GM19324 (cell line): ENCODE data around the gene FHAD1.
"Not testable (repeated sequence)": the region's sequence is repeated elsewhere in the genome, so short reads cannot be mapped to it uniquely, and the experiment has no call there.

Source experiments
- ATAC-seq: cut with Tn5 transposase; IDR thresholded peaks from one replicate; pipeline ENCODE4 v1.9.1; 2021; ENCODE audit warnings: mild to moderate bottlenecking, moderate library complexity; ENCODE audit not compliant: unreplicated experiment, low FRiP score

FHAD1 gene

DNA sequence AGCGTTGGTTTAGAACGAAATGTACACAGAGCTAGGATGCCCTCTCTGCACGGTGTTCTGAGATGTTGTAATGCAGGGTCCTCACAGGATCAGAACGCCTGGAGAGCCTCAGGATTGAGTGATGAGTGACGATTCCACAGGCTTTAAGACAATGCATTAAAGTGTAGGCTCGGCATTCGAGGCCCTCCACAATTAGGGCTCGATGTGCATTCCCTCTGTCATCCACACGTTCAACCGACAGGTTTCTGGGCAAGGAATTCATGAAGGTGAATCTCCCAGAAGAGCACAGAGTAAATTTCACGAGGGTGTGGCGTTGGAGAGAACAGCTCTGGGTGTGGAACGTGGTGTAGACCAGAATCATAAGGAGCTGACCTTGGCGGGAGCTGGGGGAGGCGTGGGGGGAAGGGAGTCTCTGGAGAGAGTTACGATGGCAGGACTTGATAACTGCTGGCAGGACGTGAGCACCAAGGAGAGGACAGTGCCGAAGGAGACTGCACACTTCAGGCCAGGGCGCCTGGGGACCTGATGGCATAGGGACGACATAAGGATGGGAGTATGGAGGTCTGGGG is 111.6 kb downstream of the FHAD1 start:
- no peak for ATAC-seq

DNA sequence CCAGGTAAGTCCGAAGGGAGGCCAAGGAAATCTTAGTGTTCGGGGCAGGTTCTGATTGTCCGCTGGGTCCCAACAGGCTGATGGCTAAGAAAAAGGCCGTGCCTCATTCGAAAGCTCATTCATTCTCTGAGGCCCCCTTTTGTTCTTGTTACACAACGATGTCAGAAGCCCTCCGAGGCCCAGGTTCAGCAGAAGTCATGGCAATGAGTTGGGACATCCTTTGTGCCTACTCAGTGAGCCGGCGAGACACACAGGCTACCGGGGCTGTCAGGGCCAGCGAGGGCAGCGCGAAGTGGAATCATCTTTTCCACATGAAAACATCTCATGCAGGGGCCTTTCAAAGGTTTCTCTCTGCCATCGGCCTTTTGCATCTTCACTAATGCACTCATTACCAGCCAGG is 113.7 kb downstream of the FHAD1 start:
- no peak for ATAC-seq

DNA sequence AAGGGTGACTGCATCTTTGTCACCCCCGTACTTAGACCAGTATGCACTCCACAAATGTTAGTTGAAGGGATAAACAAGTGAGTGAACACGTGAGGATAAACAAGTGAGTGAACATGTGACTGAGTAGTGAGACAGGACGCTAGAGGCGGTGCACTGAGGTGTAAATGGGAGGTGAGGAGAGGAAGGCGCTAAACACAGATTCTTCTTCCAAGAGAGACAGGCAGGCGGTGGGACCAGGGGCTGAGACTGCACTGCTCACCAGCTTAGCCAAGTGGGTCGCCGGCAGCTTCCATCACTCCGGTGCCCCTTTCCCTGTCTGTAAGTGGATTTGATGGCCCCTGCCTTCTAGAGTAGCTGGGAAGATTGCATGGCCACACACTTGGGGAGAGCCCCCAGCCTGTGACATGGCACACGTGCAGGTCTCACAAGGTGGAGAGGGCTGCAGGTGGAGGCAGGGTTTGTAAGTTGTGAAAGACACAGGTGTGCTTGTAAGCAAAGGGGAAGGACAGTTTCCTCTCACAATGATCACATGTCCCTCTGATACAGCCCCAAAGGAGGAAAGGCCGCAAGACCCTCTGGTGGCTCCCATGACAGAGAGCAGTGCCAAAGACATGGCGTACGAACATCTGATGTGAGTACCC is 115.2 kb downstream of the FHAD1 start:
- ATAC-seq = no peak

DNA sequence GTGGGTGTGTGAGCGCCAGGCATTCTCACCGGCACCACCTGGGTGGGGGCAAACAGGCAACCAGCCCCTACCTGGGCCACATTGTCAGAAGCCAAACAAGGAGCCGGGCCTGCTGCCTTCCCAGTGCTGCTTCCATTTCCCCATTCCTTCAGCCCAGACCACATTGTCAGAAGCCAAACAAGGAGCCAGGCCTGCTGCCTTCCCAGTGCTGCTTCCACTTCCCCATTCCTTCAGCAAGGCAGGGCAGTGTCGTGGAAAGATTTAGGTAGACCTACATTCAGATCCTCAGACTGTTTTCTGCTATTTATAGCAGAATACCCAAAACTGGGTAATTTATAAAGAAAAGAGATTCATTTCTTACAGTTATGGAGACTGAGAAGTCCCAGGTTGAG is 115.7 kb downstream of the FHAD1 start:
- ATAC-seq = no peak

DNA sequence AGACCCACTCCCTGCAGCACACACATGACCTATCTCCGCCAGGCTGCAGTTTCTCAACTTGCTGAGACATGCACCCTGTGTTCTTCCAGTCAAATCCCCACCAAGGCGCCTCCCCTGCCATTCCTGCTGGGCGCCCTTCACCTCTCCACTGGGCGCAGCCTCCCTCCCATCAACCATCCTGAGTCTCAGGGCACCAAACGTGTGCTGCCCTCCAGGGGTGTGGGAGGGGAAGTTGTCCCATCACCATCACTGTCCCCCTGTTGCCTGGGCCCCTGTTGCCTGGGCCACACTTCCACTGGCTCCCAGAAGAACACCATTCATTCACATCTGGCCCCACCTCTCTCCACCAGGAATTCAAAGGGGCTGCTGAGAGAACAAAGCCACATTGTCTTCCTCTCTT is 117.7 kb downstream of the FHAD1 start:
- no peak for ATAC-seq

DNA sequence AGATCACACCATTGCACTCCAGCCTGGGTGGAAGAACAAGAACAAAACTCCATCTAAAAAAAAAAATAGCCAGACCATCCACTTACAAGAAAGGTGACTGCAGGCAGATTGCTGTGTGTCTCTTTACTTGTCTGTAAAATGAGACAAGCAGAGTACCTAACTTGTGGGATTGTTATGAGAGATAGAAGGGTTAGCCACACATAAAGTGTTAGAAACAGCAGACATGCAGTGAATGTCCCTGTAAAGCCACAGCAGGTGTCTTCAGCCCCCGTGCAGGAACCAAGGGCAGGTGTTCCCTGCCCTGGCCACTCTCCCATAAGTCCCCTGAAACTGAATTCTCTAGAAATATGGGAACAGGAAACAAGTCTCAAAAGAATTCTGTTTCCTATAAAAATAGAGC is 121.9 kb downstream of the FHAD1 start:
- ATAC-seq = no peak

DNA sequence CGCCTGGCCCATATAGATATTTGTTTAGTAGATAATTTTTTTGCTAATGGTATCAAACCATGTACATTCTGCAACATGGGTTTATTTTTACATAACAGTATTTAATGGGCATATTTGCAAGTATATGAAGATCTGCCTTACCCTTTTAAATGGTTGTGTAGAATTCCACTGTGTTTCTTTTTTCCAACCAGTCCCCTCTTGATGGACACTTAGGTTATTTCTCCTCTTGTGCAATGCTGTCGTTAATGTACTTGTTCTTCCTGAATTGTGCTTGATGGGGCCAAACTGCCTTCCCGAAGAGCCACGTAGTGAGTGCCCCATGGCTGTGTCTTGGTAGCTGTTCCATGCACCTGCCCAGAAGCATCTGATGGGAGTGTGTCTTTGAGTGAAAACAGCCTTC is 123.2 kb downstream of the FHAD1 start:
- ATAC-seq = no peak

DNA sequence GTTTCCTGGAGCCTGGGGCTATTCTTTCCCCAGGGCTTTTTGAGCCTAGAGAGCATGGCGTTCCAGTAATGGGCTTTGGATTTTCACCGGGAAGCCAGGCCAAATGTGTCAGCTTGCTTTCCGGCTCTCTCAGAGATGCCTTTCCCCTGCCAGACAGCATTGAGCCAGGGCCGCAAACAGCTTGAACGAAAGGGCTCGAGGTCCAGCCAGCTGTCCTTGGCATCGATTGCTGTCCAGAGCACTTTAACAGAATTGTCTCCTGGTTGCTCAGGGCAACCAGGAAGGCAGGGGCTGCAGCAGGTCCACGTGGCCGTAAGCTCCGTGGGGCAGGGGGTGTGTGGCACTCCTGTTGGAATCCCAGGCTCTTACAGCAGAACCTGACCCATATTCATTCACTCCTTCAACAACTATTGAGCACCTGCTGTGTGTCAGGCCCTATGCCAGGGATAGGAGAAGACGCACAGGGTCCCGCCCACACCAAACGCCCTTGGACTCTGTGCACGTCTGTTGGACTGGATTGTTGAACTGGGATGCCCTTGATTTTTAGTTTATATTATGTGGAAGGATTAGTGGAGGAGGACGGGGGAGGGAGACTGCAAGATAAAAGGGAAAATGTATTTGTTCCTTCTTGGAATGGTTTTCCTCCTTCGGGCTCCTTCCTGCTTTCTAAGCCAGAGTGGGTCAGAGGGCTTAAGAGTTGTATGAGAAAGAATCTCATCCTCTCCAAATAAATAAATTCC is 123.9 kb downstream of the FHAD1 start:
- ATAC-seq = no peak

DNA sequence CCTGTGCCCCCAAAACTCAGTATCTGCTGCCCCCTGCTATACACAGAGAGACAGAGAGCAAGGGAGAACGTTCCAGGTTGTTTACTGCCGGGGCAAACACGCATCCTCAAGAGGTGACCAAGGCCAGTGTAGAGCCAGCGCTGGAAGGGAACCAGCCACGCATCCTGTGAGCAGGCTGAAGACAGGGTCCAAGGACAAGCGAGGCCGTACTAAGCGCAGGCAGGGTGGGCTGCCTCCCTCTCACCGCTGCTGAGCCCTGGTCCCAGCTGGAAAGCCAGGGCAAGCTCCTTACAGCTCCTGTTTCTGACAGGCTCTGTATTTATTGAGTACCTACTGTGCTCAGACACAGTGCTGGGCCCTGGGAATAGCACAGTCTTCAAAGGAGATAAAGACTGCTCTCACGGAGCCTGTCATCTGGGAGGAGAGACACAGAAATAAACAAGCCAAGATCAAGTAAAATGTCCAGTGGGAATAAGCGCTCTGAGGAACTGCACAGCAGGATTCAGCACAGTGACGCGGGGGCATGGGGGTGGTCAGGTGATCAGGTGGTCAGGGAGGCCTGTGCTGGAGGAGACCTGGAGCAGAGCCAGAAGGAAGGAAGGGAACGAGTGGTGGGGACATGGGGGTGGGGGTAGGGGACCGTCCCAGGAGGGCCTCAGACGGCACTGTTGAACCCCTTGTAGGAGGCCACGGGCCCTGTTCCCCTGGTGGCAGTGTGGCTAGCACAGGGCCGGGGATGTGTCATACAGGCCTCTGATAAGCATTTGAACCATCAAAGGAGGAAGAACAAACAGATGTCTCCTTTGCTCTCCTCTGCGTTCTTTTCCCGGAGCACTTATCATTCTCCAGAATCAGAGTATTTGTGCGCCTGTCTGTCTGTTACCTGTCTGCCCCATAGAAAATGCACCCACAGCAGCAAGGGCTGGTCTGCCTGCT is 124.9 kb downstream of the FHAD1 start:
- ATAC-seq = no peak

DNA sequence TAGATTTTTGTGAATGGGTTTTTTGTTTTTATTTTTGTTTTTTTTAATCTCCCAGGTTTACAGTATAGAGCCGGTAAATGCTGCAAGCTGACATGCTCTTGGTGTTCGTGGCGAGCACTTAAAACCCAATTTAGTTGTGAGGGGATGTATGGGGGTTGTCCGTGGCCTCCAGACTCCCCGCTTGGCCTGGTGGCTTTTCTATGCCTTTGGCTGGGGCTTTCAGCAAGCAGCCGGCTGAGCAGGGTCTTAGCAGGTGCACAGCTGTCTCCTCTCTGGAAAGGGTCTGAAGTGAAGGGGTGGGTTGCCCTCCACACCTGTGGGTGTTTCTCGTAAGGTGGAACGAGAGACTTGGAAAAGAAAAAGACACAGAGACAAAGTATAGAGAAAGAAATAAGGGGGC is 131.7 kb downstream of the FHAD1 start:
- no peak for ATAC-seq

DNA sequence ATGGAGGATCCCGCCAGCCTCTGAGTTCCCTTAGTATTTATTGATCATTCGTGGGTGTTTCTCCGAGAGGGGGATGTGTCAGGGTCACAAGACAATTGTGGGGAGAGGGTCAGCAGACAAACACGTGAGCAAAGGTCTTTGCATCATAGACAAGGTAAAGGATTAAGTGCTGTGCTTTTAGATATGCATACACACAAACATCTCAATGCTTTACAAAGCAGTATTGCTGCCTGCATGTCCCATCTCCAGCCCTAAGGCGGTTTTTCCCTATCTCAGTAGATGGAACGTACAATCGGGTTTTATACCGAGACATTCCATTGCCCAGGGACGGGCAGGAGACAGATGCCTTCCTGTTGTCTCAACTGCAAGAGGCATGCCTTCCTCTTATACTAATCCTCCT is 132.1 kb downstream of the FHAD1 start:
- ATAC-seq = not testable (repeated sequence)

DNA sequence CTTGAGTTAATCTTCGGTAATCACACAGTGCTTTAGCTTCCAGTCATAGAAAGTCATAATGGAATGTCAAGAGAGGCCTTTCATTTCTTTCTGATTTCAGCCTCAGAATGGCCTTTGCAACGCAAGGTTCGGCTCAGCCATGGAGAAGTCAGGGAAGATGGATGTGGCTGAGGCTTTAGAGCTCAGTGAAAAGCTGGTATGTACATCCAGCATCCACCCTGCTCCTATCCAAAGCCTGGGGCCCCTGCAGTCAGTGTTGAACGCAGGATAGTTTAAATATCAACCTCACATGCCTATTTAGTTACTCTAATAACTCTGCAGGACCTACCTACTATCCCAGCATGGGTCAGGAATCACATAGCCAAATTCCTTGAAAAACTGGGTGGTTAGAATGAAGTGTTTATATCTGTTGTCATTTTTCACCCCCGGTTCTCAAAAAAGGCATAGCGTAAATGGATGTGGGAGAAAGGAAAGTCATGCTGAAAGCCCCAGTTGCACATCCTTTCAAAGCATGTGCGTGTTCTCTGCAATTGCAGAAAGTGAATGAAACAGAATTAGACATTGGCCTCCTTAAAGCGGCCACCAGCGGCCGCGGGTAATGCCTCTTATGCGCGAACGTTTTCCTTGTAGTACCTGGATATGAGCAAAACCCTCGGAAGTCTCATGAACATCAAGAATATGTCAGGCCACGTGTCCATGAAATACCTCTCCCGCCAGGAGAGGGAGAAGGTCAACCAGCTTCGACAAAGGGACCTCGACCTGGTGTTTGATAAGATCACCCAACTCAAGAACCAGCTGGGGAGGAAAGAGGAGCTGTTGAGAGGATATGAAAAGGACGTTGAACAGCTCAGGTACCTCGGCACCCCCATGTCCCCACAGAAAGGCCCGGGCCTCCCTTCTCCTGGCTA is 133.8 kb downstream of the FHAD1 start:
- ATAC-seq = no peak

DNA sequence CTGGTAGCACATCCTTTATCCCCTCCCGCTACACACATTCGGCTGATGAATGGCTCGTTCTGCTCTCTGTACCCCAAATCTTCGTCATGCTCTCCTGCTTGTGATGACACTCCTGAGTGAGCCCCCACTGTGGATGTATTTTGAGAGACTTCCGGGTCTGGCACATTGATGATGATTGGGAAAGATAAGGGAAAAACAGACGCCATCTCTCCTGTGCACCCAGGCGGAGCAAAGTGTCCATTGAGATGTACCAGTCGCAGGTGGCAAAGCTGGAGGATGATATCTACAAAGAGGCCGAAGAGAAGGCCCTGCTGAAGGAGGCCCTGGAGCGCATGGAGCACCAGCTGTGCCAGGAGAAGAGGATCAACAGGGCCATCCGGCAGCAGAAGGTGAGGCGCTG is 134.8 kb downstream of the FHAD1 start:
- ATAC-seq = no peak

DNA sequence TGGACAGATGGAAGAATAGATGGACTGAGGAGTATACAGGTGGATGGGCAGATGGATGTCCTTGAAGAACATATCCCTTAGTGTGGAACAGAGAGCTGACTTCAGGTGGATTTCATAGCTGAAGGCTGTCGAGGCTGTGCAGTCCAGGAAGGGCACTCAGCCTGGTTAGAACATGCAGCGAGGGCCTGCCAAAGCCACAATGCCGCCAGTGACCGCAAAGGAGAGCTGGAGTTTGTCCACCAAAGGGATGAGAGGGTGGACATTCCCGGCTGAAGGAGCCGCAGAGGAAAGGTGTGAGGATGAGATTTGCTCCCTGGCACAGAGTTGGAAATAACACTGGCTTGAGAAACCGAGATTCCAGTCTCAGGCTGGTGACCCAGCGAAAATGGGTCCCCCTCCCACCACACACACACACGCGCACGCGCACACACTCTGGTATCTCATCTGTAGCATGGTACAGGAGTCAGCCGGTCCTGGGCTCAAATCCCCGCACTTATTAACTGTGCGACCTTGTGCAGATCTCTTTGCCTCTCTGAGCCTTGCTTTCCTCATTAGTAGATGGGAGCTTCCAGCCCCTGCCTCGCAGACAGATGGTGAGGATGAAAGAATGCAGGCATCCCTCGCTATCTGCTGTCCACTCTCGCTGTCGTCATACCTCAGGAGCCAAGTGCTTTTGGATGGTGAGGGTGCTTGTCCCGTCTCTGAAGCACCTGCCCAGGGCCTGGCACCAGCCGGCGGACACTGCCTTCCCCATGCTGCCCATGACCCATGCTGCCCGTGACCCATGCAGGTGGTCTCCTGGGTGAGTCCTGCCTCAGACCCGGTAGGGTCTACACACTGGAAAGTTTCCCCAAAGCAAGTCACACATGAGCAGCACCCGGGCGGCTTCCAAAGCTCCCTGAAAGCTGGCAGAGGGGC is 135.8 kb downstream of the FHAD1 start:
- ATAC-seq = no peak

DNA sequence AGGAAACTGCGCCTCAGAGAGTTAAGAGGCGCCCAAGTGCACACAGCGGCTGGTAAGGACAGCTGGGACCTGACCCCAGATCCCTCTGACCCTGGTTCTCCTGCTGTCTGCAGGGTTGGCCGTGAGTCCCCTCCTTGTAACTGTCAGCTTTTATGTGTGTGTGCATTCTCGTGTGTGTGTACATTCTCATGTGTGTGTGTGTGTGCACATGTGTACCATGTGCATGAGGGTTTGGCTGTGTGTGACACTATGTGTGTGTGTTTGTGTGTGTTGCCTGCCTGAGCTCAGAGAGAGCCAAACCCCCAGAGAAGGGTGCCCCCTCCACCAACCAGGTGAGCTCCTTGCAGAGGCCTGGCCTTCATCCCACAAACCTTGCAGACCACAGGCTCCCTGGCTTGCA is 136.8 kb downstream of the FHAD1 start:
- no peak for ATAC-seq

DNA sequence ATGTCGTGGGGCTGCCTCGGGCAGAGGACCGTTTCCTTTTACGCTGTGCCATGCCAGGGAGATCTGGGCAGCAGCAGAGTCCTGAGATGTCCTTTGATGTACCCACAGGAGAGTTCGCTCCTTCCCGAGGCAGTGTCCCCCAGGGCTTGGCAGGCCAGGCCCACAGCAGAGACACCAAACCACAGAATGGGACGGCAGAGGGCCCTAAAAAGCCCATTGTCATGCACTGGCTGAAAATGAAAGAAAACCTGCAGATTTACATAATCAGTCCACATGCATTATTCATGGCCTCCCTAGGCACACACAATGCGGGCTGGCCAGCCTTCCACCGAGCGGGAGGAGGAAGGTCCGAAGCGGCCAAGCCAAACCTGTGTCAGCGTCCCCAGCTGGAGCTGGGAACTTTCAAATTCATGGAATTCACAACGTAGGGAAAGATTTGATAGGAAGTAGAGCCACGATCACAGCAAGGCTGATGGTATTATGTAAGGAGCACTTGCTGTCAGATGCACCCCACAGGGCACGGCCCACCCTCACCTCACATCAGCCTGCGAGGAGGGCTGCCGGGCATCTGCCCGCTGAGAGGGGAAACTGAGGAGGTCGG is 137.4 kb downstream of the FHAD1 start:
- ATAC-seq = no peak

DNA sequence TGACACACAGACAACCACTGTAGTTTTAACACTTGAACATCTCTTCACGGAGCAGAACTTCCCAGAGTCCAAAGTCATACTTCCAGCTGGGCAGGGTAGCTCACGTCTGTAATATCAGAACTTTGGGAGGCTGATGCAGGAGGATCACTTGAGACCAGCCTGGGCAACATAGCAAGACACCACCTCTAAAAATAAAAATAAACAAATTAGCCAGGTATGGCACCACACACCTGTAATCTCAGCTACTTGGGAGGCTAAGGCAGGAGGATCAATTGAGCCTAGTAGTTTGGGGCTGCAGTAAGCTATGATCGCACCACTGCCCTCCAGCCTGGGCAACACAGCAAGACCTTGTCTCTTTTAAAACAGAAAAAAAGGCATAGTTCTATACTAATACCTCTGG is 138.4 kb downstream of the FHAD1 start:
- ATAC-seq = no peak

DNA sequence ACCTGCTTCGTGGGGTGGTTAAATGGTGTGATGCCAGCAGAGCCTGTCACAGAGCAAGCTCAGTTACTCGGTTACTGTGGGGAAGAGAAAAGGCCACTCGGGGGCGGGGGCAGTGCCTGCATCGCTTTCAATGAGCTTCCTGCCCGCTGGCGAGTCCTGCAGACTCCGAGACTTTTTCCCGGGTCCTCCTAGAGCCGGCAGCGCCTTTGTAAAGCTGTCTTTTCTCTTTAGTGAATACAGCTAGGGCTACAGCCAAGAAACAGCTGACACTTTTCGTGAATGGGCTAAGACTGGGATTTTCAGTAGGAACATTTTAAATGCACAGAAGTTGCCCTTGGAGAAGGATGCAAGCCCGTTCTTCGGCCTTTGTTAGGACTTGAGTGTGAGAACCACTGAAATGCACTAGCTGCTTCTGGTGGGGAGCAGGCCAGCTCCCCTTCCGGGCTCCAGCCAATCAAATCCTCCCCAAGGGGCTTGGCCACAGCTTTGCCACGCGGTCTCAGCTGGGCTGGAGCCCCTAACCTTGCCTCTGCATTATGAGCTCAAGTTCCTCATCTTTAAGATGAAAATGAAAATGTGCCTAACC is 139.2 kb downstream of the FHAD1 start:
- no peak for ATAC-seq
